NCI-H1417 treated with DMSO at 0.1 percent for 48 hours (cell line): ENCODE results near the gene ZNF101.

ENCODE experiments used
- DNase-seq: peaks from one replicate; lab custom pipeline; 2025; lab: John Stamatoyannopoulos, UW

ZNF101 gene

GRCh38 chr19:19711934-19712828 lies 43.5 kb downstream of the ZNF101 start:
- no peak for DNase-seq

GRCh38 chr19:19719798-19720197 lies 51.2 kb downstream of the ZNF101 start:
- no peak for DNase-seq

- DNase-seq, result no peak
These were observed 53.3 kb downstream of the ZNF101 start for GRCh38 chr19:19721896-19722295.

DNA sequence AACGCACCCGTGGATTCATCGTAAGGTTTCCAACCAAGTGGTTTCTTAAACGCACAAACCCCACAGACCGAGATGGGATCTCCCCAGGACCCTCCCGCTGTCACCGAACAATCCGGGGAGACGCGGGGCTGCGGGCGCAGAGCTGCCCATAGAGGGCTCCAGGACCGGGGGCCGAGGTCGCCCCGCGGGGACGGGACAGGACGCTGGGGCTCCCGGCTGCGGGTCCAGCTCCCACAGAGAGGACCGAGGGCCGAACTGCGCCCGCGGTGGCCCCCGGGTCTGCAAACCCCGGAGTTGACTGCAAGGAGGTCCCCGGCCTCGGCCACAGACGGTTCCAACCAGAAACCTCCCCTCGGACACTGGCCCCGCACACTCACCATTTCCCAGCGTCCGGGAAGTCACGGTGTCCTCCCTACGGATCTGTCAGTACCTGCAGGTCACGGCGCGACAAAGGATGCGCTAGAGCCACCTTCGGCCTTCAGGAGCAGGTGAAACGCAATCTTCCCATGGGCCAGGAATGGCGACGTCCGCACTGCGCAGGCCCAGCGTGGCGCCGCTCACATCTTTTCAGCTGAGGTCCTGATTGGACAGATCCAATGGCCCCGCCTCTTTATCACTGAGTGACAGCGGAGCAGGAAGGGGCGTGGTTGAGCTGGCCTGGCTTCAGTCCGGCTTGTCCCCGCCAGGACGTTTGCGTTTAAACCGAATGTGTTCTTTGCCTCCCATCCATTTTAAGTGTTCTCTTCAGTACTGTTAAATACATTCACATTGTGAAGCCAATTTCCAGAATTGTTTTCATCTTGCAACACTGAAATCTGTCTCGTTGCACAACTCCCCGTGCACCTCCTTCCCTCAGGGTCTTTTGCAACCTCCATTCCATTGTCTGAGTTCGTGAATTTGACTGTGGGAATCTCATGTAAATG lies 64.2 kb downstream of the ZNF101 start, which contains the start of gene ZNF14:
Gene ZNF14 (minus strand): TSS at position 534 of the 923 bp plus-strand sequence. CDS start 154 bp downstream, at position 380.
- DNase-seq, result peak; percentile 89
